Measurements from ENCODE around the gene FAM180A. TPM values are rescaled to one million over a fixed set of nuclear protein-coding genes. Genes with fewer than 3 reads are reported as not detected.

The FAM180A gene
- total RNA-seq, 2 donors from 2014 or later, result 79.1 to 133 TPM

DNA sequence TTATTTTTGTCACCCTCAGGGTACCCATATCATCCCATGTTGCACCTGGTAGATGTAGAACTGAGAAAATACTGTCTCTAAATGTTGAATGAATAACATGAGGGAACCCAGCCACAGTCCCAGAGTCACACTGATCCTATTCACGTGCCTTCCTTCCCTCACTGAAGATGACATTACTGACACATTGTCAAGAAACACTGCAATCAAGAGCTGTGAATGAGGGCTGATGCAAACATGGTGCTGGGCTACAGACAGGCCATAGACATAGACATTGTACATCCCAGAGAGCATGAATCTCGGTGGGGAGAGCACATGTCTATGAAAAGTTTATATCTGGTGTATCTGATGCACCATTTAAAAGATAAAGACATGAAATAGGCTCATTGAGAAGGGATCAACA is 30.4 kb downstream of the FAM180A start:
- DNase-seq (ENCODE audit: low spot score) (no peak), ATAC-seq (ENCODE audit: insufficient number of reproducible peaks, low FRiP score, low read depth) (no peak)
- no peaks in the 10 kb centered on the region for H3K27me3 ChIP-seq (replicated peaks; ENCODE audit: insufficient read depth)
- H3K27ac ChIP-seq, result no peak overlapping the region
- H3K4me1 ChIP-seq (ENCODE audit: control insufficient read depth in 1 of 2, low read depth in 2 of 2), result peaks cover 14 to 30% of the 10 kb centered on the region in 2 donors
- H3K36me3 ChIP-seq, result no peaks in the 10 kb centered on the region
- TF ChIP-seq, protein P1, sequence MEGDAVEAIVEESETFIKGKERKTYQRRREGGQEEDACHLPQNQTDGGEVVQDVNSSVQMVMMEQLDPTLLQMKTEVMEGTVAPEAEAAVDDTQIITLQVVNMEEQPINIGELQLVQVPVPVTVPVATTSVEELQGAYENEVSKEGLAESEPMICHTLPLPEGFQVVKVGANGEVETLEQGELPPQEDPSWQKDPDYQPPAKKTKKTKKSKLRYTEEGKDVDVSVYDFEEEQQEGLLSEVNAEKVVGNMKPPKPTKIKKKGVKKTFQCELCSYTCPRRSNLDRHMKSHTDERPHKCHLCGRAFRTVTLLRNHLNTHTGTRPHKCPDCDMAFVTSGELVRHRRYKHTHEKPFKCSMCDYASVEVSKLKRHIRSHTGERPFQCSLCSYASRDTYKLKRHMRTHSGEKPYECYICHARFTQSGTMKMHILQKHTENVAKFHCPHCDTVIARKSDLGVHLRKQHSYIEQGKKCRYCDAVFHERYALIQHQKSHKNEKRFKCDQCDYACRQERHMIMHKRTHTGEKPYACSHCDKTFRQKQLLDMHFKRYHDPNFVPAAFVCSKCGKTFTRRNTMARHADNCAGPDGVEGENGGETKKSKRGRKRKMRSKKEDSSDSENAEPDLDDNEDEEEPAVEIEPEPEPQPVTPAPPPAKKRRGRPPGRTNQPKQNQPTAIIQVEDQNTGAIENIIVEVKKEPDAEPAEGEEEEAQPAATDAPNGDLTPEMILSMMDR (IDR thresholded peaks at IDR 0.05), result no peak
- H3K4me3 ChIP-seq, result no peak overlapping the region
- H3K9me3 ChIP-seq, result no peaks in the 10 kb centered on the region

DNA sequence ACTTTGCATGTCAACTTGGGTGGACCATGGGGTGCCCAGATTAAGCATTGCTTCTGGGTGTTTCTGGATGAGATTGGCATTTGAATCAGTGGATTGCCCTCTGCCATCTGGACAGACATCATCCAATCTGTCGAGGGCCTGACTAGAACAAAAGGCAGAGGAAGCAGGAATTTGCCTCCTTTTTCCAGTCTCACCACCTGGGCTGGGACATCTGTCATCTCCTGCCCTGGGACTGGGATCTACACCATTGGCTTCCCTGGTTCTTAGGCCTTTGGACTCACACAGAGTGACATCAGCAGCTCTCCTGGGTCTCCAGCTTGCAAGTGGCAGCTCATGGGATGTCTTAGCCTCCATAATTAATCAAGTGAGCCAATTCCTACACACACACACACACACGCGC is 30.9 kb downstream of the FAM180A start:
- no peak for DNase-seq (ENCODE audit: low spot score)
- no peaks in the 10 kb centered on the region for H3K9me3 ChIP-seq
- H3K4me1 ChIP-seq (ENCODE audit: control insufficient read depth in 1 of 2, low read depth in 2 of 2), result peaks cover 19 to 36% of the 10 kb centered on the region in 2 donors
- no peak for ATAC-seq (ENCODE audit: insufficient number of reproducible peaks, low FRiP score, low read depth)
- H3K36me3 ChIP-seq, result no peaks in the 10 kb centered on the region
- TF ChIP-seq, protein P1 (IDR thresholded peaks at IDR 0.05), result no peak
- H3K4me3 ChIP-seq, result no peak overlapping the region
- no peak overlapping the region for H3K27ac ChIP-seq
- no peaks in the 10 kb centered on the region for H3K27me3 ChIP-seq (replicated peaks; ENCODE audit: insufficient read depth)

DNA sequence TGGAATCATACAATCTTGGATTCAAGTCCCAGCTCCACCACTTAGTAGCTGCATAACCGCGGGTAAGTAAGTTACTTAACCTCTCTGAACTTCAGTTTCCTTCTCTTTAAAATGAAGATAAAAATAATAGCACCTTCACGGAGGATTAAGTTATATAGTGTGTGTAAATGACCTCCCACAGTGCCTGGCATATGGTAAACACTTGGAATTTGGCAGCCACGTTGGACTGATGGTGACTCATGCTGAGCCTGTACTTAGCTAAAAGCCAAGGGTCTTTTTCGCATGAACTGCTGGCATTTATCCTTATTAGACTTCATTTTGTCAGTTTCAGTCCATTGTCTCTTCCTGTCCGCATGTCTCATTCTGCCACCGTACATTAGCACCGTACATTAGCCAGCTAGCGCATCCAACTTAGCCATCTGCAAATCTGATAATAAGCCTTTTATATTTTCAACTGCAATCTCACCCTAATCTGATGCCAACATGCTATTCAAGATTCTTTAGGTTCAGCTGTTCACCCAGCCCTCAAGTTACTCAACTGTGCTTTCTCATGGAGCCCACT is 31.9 kb downstream of the FAM180A start:
- peaks cover 22 to 43% of the 10 kb centered on the region in 2 donors for H3K4me1 ChIP-seq (ENCODE audit: control insufficient read depth in 1 of 2, low read depth in 2 of 2)
- no peaks in the 10 kb centered on the region for H3K36me3 ChIP-seq
- TF ChIP-seq, protein P1 (IDR thresholded peaks at IDR 0.05), result no peak
- H3K9me3 ChIP-seq, result no peaks in the 10 kb centered on the region
- H3K27me3 ChIP-seq (replicated peaks; ENCODE audit: insufficient read depth), result no peaks in the 10 kb centered on the region
- H3K4me3 ChIP-seq, result no peak overlapping the region
- DNase-seq (ENCODE audit: low spot score) (no peak), ATAC-seq (ENCODE audit: insufficient number of reproducible peaks, low FRiP score, low read depth) (no peak)
- no peak overlapping the region for H3K27ac ChIP-seq

DNA sequence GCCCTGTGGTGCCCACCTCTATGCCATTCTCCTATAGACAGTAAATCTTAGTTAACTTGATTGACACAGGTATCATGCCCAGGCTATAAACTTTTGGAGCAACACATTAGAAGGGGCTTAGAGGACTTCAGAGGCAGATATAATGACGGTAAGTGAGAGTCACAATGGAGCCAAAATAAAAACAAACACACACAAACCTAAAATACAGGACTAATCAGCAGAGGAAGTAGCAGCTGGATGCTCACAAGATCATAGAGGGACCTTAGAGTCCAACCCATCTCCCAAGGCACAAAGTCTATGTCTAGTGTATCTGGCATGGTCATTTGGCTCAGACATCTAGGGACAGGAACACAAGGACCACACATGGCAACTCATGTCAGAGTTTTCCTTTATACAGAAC is 32.9 kb downstream of the FAM180A start:
- H3K27ac ChIP-seq, result no peak overlapping the region
- no peaks in the 10 kb centered on the region for H3K9me3 ChIP-seq
- DNase-seq (ENCODE audit: low spot score) (no peak), ATAC-seq (ENCODE audit: insufficient number of reproducible peaks, low FRiP score, low read depth) (no peak)
- no peaks in the 10 kb centered on the region for H3K27me3 ChIP-seq (replicated peaks; ENCODE audit: insufficient read depth)
- H3K4me3 ChIP-seq, result no peak overlapping the region
- peaks cover 22 to 49% of the 10 kb centered on the region in 2 donors for H3K4me1 ChIP-seq (ENCODE audit: control insufficient read depth in 1 of 2, low read depth in 2 of 2)
- TF ChIP-seq, protein P1 (IDR thresholded peaks at IDR 0.05), result no peak
- H3K36me3 ChIP-seq, result no peaks in the 10 kb centered on the region

DNA sequence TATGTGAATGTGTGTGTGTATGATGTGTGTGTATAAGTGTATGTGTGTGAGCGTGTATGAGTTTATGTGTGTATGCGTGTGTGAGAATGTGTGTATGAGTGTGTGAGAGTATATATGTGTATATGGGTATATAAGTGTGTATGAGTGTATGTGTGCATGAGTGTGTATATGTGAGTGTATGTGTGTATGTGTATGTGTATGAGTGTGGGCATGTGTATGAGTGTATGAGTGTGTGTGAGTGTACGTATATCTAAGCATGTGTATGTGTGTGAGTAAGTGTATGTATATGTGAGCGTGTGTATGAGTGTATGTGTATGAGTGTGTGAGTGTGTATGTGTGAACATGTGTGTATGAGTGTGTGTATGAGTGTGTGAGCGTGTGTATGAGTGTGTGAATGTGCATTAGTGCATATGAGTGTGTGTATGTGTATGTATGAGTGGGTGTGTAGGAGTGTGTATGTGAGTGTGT is 33.5 kb downstream of the FAM180A start:
- Histone ChIP-seq H3K9me3 (no peaks in the 10 kb centered on the region), H3K27ac (peak overlapping the region in 1 of 2 donors; percentile 82), H3K4me3 (no peak overlapping the region), H3K36me3 (no peaks in the 10 kb centered on the region), H3K4me1 (ENCODE audit: control insufficient read depth in 1 of 2, low read depth in 2 of 2) (peaks cover 22 to 49% of the 10 kb centered on the region in 2 donors), H3K27me3 (replicated peaks; ENCODE audit: insufficient read depth) (no peaks in the 10 kb centered on the region)
- DNase-seq (ENCODE audit: low spot score), result no peak
- no peak for ATAC-seq (ENCODE audit: insufficient number of reproducible peaks, low FRiP score, low read depth)
- TF ChIP-seq, protein P1 (IDR thresholded peaks at IDR 0.05), result no peak
